Activated CD4-positive, alpha-beta T cell treated with anti-CD3 and anti-CD28 coated beads for 24 hours (primary cell): ENCODE data around the gene CELF4.

Source experiments
- DNase-seq, 2 donors: peaks; one replicate each; pipeline ENCODE4 v3.0.0-alpha.2; 2020; ENCODE audit warnings: low read depth in 2 of 2

The CELF4 gene

DNA sequence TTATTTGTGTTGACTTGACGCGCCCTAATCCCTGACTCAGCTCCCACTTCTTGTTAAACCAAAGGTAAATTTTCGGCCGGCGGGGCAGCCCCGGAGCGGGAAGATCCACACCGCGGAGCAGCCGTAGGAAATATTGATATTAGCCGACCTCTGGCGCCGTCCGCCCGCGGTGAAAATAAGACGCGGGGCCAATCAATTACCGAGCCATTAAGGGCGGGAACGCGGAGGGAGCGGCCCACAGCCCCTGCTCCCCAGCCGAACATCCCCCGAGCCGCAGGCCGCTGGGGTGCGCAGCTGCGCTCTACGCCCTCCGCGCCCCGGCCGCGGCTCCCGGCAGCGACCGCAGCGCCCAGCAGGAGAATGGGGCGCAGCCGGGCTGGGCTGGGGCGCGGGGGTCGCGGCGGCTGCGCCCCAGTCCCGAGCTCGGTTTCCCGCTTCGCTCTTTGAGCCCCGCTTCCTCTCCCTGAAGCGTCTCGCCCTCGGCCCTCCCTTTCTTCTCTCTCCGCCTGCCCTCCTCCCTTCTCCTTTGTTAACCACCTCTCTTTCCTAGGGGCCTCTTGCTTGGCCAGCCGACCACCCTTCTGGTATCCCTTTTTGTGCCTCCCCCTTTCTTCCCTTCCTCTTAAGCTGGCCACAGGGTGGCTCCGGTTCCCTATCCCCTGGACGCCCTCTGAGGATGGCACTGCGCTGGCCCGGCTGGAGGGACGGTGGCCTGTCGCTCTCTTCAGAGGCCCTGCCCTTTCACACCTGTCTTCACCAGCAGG is 40.9 kb downstream of the CELF4 start:
- DNase-seq: no peak

DNA sequence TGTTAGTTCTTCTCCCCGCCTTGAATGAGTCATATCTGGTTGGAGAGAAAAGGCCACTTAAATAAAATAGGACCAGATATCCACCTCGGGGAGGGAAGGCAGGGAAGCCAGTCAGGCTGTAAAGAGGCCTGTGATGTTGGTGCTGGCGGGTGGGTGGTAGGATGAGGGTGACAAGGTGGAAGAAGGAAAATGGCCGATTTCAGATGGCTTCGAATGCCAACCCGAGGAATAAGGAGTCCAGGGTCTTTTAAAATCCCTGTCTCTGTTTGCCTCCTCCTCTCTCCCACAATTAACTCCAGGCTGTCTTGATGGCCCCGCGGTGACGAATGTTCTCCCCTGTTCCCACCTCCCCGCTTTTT is 41.5 kb downstream of the CELF4 start:
- no peak for DNase-seq

DNA sequence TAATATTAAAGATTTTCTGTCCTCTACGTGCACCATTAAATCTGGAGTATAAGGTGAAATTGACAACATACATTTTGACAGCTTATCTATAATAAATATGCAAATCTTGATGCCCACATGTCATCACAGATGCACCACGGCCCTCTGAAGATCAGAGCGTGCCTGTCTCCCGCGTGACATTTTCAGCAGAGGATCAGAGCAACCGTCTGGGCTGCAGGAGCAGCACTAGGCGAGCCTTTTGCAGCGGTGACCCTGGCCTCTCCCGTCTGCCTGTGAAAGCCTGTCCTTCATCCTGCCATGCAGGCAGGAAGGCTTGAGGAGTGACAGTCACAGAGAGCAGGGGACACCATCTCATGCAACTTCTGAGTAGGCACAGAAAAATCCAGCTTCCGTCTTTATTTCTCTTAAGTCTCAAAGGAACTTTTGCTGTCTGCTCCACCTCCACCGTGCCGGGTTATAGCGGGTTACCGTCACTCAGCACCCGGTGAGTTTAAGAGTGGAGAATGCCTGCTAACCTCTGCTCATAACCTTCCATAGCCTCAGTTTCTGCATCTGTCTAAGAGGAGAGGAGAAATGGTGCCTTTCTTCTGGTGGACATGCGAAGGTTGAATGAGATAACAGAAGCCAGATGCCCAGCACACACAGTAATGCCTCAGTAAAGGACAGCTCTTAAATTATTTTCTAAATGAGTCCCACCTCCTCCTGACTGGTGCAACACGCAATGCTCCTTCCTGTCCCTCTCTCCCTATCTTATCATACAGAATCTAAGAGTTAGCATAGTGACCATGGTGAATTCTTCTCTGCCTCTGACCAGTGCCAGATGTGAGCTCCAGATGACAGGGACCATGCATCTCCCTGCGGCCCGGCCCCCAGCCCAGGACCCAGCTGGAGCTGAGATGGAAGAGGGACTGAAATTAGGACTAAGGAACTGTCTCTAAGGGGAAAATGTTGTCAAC is 43.8 kb downstream of the CELF4 start:
- no peak for DNase-seq

DNA sequence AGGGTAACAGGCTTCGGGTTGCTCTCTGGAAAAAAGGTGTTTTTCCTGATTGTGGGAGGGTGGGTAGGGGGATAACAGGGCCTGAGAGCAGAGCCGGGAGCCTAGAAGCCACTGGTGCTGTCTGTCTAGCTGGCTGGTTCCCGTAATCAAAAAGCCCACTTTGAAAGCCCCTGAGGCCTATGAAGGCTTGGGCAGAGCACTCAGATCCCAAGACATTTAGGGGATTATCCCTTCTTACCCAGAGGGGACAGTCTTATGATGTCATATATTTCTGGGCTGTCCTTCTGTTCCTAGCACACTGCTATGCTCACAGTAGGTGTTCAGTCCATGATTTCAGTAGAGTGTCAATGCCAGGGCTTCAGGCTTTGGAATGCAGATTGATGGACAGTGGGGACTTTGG is 45.1 kb downstream of the CELF4 start:
- DNase-seq: no peak

DNA sequence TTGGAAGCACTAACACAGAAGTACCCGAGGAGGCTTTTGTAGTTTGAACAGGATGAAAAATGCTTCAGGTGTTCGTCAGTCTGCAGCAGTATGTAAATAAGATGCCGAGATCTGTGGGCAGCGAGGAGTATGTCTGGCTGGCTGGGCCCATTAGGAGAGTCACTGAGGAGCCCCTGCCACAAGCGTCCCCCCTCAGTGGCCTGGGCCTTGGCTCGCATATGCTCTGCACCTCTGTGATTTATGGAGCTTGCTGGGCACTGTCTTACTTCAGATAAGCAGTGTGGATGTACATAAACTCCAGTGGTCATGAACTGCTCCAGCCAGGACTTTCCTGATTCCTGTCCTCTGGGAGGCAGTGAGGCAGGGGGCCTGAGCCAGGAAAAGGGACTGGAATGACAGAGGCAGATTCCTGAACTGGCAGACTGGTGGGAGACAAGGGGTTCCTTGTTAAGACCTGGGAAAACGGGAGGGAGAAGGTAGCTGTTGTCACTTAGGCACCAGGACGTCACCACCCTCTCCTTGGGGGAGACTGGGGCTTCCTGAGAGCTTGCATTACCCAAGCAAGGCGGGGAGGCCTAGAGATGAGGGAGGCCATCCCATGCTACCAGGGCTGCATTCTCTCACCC is 46.0 kb downstream of the CELF4 start:
- no peak for DNase-seq

DNA sequence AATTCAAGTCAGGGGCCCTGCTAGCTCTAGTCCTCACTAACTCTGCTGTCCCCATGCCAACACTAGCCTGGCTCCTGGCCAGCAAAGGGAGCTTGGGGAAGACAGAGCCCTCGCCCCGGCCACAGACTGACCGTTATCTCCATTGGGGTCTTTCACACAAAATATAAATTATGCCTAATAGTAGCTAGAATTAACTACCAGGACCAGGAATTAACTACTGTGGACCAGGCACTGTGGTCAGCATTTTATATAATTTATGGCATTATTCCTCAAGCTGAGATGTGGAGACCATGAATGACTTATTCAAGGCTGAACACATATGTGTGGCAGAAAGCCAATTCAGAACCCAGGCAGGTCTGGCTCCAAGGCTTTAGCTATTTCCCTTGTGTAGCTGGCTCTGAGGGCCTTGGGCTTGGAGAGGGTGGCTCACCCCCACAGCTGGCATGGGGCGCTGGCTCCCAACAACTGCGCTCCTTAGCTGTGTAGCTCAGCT is 49.2 kb downstream of the CELF4 start:
- no peak for DNase-seq

DNA sequence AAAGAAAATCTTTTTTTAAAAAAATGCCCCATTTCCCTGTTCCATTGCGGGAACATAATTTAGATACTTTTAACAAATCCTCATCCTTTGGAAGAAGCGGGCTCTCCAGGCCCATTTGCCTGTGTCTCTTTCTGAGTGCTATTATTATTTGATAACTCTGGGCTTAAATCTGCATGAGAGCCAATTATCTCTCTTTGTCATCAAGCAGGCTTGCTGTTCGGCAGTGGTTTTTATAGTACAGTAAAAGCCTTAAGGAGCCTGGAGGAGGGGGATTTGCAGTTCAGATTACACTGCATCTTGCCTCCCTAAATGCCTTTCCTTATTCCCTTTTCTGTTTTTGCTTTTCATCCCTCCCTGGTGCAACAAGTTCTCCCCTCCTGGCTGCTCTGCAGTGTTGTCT is 50.6 kb downstream of the CELF4 start:
- DNase-seq: no peak

DNA sequence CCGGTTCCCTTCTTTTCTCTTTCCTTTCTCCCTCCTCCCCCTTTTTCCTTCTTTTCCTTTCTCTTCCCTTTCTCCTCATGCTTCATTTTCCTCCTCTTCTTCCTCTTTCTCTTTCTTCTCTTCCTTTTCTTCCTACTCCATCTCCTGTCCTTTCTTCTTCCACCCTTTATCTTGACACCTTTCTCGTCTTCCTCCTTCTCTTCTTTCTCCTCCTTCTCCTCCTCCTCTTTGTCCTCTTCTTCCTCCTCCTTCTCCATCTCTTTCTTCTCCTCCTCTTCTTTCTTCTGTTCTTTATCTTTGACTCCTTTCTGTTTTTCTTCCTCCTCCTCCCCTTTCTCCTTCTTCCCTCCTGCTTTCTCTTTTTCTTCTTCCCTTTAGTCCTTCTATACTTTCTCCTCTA is 53.2 kb downstream of the CELF4 start:
- DNase-seq: no peak

DNA sequence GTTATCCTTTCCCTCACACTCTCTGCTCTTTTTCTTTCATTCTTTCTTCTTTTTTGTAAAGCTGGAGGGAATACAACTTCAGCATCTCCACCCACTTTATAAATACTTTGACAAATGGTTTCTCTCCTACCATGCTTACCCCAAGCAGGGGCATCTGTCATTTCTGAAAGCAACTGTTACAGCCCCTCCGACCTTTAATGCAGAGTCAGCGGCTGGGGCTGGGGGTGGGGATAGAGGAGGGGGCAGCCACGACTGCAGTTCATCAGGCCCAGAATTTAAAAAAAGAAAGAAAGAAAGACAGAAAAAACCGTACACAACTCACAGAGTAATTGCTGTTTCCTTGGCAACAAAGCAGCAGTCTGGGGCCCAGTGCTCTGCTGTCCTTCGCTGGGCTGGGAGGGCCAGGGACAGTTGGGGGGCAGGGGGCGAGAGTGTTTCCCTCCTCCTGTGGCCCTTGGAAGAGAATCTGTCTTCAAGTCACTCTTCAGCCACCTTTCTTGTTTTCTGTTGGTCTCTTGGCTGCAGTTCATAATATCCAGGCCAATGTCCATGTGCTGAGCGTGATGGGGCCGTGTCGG is 53.8 kb downstream of the CELF4 start:
- DNase-seq: no peak

DNA sequence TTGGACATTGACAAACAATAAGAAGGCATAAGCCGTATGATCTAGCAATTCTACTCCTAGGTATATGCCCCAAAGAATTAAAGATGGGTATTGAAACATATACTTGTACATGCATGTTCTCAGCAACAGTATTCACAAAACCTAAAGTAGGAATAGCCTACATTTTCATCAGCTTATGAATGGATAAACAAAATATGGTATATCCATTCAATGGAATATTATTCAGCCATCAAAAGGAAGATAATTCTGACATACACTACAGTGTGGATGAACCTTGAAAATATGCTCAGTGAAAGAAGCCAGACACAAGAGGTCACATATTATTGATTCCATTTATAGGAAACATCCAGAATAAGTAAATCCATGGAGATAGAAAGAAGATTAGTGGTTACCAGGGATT is 56.0 kb downstream of the CELF4 start:
- DNase-seq: no peak

DNA sequence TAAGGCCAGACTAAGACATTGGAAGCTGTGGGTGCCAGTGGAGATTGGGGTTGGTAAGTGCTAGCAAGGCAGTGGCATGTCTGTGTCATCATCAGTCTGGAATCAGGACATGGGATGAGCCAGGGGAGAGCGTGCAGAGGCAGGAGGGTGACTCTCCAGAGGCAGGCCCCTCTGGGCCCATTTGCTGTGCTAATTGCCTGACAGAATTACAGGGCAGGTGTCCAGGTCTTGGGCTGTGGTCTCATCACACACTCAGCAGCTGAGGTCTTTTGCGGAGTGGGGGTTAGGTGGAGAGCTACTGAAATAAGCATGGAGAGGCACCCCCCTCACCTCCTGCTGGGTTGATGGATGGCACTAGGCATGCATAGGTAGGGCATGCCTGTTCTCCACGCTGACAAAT is 57.4 kb downstream of the CELF4 start:
- DNase-seq: no peak

DNA sequence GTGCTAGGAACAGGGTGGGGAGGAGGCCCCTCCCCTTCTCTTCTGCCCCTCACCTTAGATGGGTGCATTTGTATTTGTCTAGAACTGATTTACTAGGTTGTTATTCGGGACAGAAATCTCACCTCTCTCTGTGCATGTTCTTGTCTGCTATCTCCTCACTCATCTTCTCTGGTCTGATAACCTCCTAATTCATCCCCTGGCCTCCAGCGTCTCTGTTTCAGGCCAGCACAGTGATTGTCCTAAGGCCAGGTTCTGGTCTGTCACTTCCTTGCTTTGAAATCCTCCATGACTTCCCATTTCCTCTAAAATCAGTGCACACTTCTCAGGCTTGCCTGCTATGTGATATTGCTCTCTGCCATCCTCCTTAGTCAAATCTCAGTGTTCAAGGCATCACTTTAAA is 58.4 kb downstream of the CELF4 start:
- no peak for DNase-seq

DNA sequence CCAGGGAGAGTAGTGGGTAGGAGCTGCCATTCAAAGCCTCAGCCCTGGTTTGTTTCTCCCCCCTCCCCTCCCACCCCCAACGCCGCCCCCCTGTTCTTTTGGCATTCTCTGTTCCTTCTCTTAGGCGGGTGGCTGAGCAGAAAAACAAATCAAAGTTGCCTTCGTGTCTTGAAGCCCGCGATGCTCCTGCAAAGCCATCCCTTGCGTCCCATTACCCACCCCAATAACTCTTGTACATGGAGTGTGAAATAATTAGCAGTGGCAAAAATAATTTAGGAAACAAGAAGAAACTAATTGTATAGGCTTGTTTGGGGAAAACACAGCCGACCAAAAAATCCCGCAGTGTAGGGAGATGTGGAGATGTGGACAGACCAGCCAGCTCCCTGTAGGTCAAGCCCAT is 59.6 kb downstream of the CELF4 start:
- DNase-seq: no peak

DNA sequence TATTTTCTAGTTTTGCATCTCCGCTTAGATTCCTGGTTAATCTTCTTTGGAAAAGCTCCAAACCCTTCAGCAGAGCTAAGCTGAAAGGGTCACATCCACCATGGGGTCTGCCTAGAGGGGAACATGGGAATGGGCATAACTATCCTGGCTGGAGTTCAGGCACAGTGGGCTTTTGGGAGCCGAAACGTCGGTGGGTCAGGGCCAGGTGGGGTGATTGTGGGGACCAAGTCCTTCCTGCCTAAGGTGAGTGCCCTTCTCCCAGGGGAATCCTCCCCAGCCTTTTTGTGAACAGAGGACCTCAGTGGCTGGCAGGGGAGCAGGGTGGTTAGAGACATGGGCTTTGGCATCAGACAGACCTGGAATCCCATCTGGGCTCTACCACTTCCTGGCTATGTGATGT is 60.3 kb downstream of the CELF4 start:
- no peak for DNase-seq

DNA sequence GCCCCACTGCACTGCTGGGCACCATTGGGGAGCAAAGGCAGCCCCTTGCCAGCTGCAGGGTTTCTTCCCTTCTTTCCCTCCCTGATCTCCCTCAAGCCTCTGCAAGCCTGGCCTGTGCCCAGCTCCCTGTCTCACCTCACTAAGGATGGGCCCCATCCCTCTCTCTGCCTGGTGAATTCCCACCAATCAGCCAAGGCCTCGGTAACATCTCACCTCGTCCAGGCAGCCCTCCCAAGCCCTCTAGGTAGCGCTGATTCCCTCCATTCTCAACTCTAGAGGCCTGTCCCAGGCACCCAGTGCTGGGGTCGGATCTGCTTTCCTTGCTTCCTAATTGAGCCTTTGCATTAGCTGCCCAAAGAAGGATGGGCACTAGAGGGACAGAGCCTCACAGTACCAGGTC is 63.0 kb downstream of the CELF4 start:
- no peak for DNase-seq

DNA sequence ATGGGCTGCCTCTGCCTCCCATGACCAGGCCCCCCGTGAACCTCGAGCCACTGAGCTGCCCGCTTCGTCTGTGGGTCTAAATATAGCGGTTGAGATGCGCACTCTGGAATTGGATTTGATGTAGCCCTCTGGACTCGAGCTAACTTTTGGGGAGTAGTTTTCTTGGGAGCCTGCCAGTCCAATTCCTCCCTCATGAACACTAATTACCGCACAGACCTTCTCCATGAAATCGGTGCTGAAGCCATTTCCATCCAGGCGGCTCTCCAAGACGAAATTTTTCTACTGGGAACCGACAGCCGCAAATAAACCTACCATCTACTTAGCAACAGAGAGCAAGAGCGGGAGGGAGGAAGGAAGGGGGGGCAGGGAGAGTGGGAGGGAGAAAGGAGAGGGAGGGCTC is 63.6 kb downstream of the CELF4 start:
- no peak for DNase-seq

DNA sequence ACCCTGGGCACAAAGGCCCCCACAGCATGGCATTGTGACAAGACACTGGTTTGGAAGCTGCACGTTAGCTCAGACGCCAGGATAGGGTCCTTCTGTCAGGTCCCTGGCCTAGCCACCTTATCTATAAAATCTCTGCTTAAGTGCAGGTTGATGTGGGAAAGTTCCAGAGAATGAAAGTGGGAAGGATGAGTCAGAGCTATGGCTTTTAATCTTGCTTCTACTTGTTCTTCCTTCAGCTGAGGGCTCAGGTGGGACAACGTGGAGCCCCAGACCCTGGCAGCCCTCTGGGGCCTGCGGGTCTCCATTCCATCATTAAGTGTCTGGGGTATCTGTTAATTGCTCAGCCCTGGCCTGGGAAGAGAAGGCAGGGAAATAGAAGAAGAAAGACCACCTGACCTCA is 64.5 kb downstream of the CELF4 start:
- DNase-seq: no peak

DNA sequence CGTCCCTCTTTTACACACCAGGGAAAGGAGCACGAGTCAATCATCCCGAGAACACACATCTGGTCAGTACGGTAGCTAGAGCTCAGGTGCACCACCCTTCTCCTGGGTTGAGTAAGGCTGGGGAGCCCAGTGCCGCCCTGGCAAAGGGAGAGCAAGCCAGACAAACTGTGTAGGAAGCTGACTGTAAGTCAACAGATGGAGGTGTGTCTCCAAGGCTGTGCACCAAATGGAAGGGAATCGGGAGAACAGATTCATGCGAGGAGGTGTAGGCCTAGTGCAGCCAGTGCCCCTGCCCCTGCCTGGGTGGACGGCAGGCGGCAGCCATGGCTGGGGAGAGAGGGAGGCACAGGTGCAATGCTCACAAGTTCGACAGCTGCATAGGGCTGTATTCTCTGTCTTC is 65.7 kb downstream of the CELF4 start:
- DNase-seq: no peak

DNA sequence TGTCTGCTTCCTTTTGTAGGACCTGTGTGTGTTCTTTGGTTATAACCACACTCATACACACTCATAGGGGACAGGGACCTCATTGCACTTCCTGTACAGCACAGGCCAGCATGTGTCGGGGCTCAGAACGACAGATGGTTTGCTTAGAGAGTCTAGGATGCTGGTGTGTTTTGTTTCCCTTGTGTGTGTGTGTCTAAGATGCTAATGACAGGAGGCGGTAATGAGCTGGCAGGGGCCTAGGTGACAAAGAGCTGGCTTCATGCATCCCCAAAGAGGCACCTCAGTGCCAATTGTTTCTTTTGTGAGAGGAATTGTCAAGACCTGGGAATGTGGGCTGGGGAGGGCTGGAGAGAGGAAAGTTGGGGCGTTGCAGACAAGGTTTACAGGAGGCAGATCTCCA is 66.6 kb downstream of the CELF4 start:
- no peak for DNase-seq

DNA sequence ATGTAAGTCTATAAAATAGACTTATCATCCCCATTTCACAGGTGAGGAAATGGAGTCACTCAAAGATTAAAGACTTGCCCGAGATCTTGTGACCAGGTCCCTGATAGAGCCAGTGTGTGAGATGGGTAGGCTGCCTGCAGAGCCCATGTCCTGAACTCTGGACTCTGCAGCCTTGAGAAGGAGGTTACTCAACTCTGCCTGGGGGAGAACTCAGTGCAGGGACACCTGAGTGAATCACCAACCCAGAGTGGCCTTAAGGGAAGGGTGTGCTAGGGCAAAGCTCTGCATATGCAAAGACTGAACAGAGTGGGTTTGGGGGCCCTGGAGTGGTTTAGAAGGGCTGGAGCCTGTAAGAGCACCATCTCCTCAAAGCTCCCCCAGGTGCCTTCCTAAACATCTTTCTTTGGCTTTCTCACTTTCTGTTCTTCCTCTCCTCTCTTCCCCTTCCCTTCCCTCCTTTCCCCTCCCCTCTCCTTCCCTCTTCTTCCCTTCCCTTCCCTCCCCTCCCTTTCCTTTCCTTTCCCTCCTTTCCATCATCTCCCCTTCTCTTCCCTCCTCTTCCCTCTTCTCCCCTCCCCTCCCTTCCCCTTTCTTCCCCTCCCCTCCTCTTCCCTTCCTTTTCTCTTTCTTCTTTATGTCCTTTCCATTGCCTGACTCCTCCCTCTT is 67.6 kb downstream of the CELF4 start:
- DNase-seq: no peak

DNA sequence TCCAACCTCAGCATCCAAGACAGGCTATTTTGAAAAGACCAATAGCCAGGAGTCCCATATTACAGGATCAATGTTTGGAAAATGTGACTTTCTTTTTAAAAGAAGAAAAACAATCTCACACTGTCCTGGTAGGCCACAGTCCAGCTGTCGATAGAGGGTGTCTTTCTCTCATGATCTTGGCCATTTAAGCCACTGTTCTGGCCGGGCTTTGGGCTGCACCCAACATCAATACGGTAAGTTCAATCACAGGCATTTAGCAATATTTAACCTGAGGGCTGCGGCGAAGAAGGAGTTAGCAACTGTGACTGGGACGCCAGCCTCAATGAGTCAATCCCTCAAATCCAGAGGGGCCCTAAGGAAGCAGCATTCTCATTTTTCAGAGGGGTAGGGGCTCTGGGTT is 69.0 kb downstream of the CELF4 start:
- DNase-seq: no peak

DNA sequence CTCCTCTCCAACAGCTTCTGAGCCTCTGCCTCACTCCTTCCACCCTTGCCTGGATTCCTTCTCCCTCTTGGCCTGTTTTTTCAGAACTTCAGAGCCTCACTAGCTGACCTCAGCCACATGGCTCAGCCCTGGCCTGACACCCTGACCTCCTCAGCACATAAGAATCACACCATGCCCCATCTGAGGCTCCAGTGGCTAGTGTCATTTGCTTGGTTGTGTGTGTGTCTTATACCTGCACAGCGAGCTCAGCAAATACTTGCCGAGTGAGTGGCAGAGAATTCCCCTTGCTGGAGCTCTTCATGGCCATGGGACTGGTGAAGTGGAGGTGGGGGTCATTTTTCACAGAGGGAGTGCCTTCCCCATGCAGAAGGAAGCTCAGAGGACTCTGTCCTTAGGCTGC is 70.2 kb downstream of the CELF4 start:
- DNase-seq: no peak
